B cell (primary cell): Measurements from ENCODE around the gene S100A5. TPM values are rescaled to one million over a fixed set of nuclear protein-coding genes. Genes with fewer than 3 reads are reported as not detected.

Experiments
- ATAC-seq: fragments of 200-7000 bp; cut with Tn5 transposase; one replicate; pipeline ENCODE4 v1.10.0; 2021; ENCODE audit warnings: low read depth, mild to moderate bottlenecking, moderate number of reproducible peaks, moderate library complexity
- CTCF ChIA-PET: fragments of 350-600 bp; sonication (Branson Sonifier 250); formaldehyde crosslinking; loops from one replicate; lab custom pipeline; 2021; ENCODE audit warnings: antibody characterized with exemption, inconsistent platforms; lab: Charles Lee
- POLR2A ChIA-PET: fragments of 350-600 bp; sonication (Branson Sonifier 250); formaldehyde crosslinking; loops from one replicate; lab custom pipeline; 2021; ENCODE audit warnings: antibody characterized with exemption; lab: Charles Lee
- DNase-seq: peaks from one replicate; pipeline ENCODE4 v3.0.0; 2013
- H2AFZ ChIP-seq: 2 replicates; pipeline ENCODE4 v1.6.1; 2012; ENCODE audit warnings: mild to moderate bottlenecking, low read depth, low read length; ENCODE audit not compliant: insufficient read depth, poor library complexity, severe bottlenecking
- H3K27ac ChIP-seq, 2 donors: 1 replicate in 1 of 2; 2 replicates in 1 of 2; pipeline ENCODE4 v1.5.1; 2012 to 2013; ENCODE audit warnings: low read length in 2 of 2, mild to moderate bottlenecking in 2 of 2, moderate library complexity in 1 of 2
- H3K27me3 ChIP-seq, 4 experiments: fragments of 200-600 bp in 1 of 4; sonication (generic) in 1 of 4; replicated peaks in 1 of 4; 1 replicate in 2 of 4; 2 replicates in 2 of 4; pipeline versions ENCODE4 v1.6.1 to v1.7.0; 2013 to 2016; ENCODE audit warnings: low read length in 3 of 4, mild to moderate bottlenecking in 2 of 4, mixed read lengths in 1 of 4, moderate library complexity in 1 of 4; ENCODE audit not compliant: insufficient read depth in 4 of 4, control insufficient read depth in 3 of 4; ENCODE audit errors: control extremely low read depth in 1 of 4
- H3K36me3 ChIP-seq, 2 experiments: replicated peaks in 1 of 2; 1 replicate in 1 of 2; 2 replicates in 1 of 2; pipeline versions ENCODE4 v1.6.1 to v1.7.1; 2013; ENCODE audit warnings: low read length in 1 of 2; ENCODE audit not compliant: insufficient read depth in 2 of 2, control insufficient read depth in 1 of 2; ENCODE audit errors: control extremely low read depth in 1 of 2, extremely low read depth in 1 of 2
- H3K4me1 ChIP-seq, 2 donors: fragments of 200-600 bp in 1 of 2; sonication (generic) in 1 of 2; 1 replicate in 1 of 2; 2 replicates in 1 of 2; pipeline versions ENCODE4 v1.5.1 to v1.6.1; 2013 to 2017; ENCODE audit warnings: low read length in 2 of 2; ENCODE audit not compliant: control insufficient read depth in 2 of 2, insufficient read depth in 2 of 2
- H3K4me2 ChIP-seq: replicated peaks from 2 replicates; pipeline ENCODE3; 2012; ENCODE audit warnings: mild to moderate bottlenecking, low read depth, low read length; ENCODE audit not compliant: poor library complexity, severe bottlenecking
- H3K4me3 ChIP-seq, 5 experiments: fragments of 200-600 bp in 1 of 5; sonication (generic) in 1 of 5; 1 replicate in 3 of 5; 2 replicates in 2 of 5; pipeline versions ENCODE4 v1.5.1 to v1.7.0; 2011 to 2016; ENCODE audit warnings: low read length in 4 of 5, mild to moderate bottlenecking in 4 of 5, low read depth in 2 of 5, control low read depth in 1 of 5, moderate library complexity in 1 of 5; ENCODE audit not compliant: insufficient read depth in 1 of 5; ENCODE audit errors: control extremely low read depth in 1 of 5, extremely low read depth in 1 of 5
- H3K79me2 ChIP-seq: fragments of 200-600 bp; sonication (generic); one replicate; pipeline ENCODE4 v1.6.0; 2016; ENCODE audit warnings: low read length; ENCODE audit not compliant: control insufficient read depth, insufficient read depth
- H3K9ac ChIP-seq: fragments of 200-600 bp; sonication (generic); 2 replicates; pipeline ENCODE4 v1.6.1; 2017; ENCODE audit warnings: mild to moderate bottlenecking, low read length, moderate library complexity
- H3K9me3 ChIP-seq, 3 donors: one replicate each; pipeline versions ENCODE4 v1.6.1 to v1.7.1; 2013; ENCODE audit warnings: low read length in 2 of 3; ENCODE audit not compliant: control insufficient read depth in 2 of 3, insufficient read depth in 1 of 3; ENCODE audit errors: control extremely low read depth in 1 of 3
- H4K20me1 ChIP-seq: 2 replicates; pipeline ENCODE4 v1.6.0; 2012; ENCODE audit warnings: mild to moderate bottlenecking, low read length; ENCODE audit not compliant: insufficient read depth, control insufficient read depth, poor library complexity, severe bottlenecking
- H3K27ac Mint-ChIP-seq: one replicate; pipeline ENCODE4 v1.8.0; 2021; ENCODE audit warnings: mixed read lengths
- H3K27me3 Mint-ChIP-seq: one replicate; pipeline ENCODE4 v1.8.0; 2021; ENCODE audit warnings: mixed read lengths
- H3K4me1 Mint-ChIP-seq: one replicate; pipeline ENCODE4 v1.8.0; 2021; ENCODE audit warnings: mixed read lengths
- H3K4me3 Mint-ChIP-seq: one replicate; pipeline ENCODE4 v1.8.0; 2021; ENCODE audit warnings: mixed read lengths
- H3K9me3 Mint-ChIP-seq: one replicate; pipeline ENCODE4 v1.8.0; 2022; ENCODE audit warnings: mixed read lengths; ENCODE audit not compliant: insufficient read depth
- CTCF ChIP-seq: fragments of 200-600 bp; IDR thresholded peaks from one replicate; pipeline ENCODE4 v1.8.0; 2022; ENCODE audit warnings: antibody characterized with exemption, mild to moderate bottlenecking
- EZH2 ChIP-seq: IDR thresholded peaks from 2 replicates; pipeline ENCODE4 v1.6.1; 2012; ENCODE audit warnings: borderline replicate concordance, low read depth, mild to moderate bottlenecking, moderate library complexity, low read length; ENCODE audit not compliant: insufficient read depth, poor library complexity, severe bottlenecking
- WGBS: methylation state at CpG from one replicate; pipeline ENCODE4 v1.1.5; 2013; ENCODE audit warnings: missing lambda C conversion rate; ENCODE audit not compliant: insufficient coverage; 5-methylcytosine and 5-hydroxymethylcytosine counted together
- intact Hi-C: fragments of 100-400 bp; cut with micrococcal nuclease; formaldehyde crosslinking; loops from one replicate; pipeline ENCODE4 v1.10.0; 2022
- polyA plus RNA-seq: library from polyadenylated mRNA; depleted of rRNA; stranded (reverse); fragments of >200 nt; gene quantifications from 2 replicates; pipeline ENCODE4 v1.2.3, GENCODE V29; 2012
- total RNA-seq, 2 donors: library from RNA; stranded (reverse); fragments of 120-200 nt in 1 of 2; gene quantifications; 1 replicate in 1 of 2; 2 replicates in 1 of 2; pipeline versions ENCODE4 v1.2.3 to v1.2.4, GENCODE V29; 2013 to 2022

S100A5 gene
- total and polyA plus RNA-seq, 2 donors (not counting 1 experiment from before 2014, with no cell fraction given) = 0.64 TPM; not detected in 1

DNA sequence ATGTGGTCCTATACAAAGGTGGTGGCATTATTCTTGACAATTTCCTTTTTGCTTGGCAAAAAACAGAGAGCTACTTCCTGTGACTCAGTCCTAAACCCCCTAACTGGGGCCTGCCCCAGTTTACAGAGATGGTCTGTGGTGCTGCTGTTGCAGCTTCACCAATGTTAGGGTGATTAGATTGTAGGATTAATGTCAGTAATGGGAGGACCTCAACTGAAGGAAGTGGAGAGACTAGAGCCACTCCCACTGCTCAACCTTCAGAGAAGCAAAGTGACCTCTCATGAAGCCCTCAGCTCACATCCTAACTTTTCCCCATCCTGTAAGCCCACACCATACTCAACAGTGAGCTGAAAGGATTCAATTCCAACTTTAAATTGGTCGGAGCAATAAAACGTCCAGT, 8.6 kb downstream of the S100A5 start:
- intact Hi-C loops = loop anchor here (2.0 to 10.0 kb wide), 3 partner anchors 67 to 143 kb away; partner anchors contain the start of genes CHTOP, ILF2 and NPR1
- Histone ChIP-seq H3K9me3 (no peaks in the 10 kb centered on the region), H2AFZ (peak overlapping the region; percentile 6), H3K27ac (no peak overlapping the region), H3K4me1 (peaks cover 38 to 48% of the 10 kb centered on the region in 2 donors), H3K4me2 (peak overlapping the region; percentile 51), H4K20me1 (no peaks in the 10 kb centered on the region), H3K9ac (no peak overlapping the region), H3K4me3 (no peak overlapping the region), H3K27me3 (no peaks in the 10 kb centered on the region), H3K36me3 (peaks cover 0 to 4% of the 10 kb centered on the region in 2 experiments), H3K79me2 (peaks cover 10% of the 10 kb centered on the region)
- no peak for TF ChIP-seq CTCF
- no peak for TF ChIP-seq EZH2
- no peaks in the 10 kb centered on the region for H3K9me3 Mint-ChIP-seq
- WGBS = 100% methylated on average over 2 of the region's 2 CpGs
- H3K27me3 Mint-ChIP-seq = no peaks in the 10 kb centered on the region
- POLR2A ChIA-PET = interaction anchor here (1.1 to 1.8 kb wide), 2 partner anchors 34 to 66 kb away, joined by 3 to 5 read pairs; no protein-coding TSS in a partner anchor
- peak overlapping the region; percentile 47 for H3K4me3 Mint-ChIP-seq
- DNase-seq (no peak), ATAC-seq (no peak)
- H3K27ac Mint-ChIP-seq = no peak overlapping the region
- H3K4me1 Mint-ChIP-seq = peaks cover 41% of the 10 kb centered on the region
- CTCF ChIA-PET = interaction anchor here (0.6 to 10.9 kb wide), 16 partner anchors 9 to 455 kb away, joined by 3 to 189 read pairs (median 4); partner anchors contain the start of genes CHTOP, S100A3, S100A4 and S100A5

DNA sequence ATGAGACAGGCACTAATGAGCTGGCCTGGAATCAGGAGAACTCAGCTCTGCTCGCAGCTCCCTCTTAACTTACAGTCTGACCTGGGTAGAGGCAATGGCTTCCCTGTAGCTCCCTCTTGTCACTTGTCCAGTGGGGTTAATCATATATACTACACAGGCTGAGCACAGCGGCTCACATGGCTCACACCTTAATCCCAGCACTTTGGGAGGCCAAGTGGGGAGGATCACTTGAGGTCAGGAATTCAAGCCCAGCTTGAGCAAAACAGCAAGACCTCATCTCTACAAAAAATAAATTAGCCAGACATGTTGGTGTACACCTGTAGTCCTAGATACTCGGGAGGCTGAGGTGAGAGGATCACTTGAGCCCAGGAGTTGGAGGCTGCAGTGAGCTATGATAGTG, 9.1 kb downstream of the S100A5 start:
- H3K4me3 Mint-ChIP-seq = no peak overlapping the region
- no peak overlapping the region for H3K27ac Mint-ChIP-seq

More for the DNA sequence above, 9.1 kb downstream of the S100A5 start:
- Histone ChIP-seq H3K9ac (no peak overlapping the region), H2AFZ (no peak overlapping the region), H3K27ac (no peak overlapping the region), H3K4me1 (peaks cover 35 to 44% of the 10 kb centered on the region in 2 donors), H4K20me1 (no peaks in the 10 kb centered on the region), H3K9me3 (no peaks in the 10 kb centered on the region), H3K27me3 (no peaks in the 10 kb centered on the region), H3K36me3 (peaks cover 0 to 4% of the 10 kb centered on the region in 2 experiments), H3K4me2 (no peak overlapping the region), H3K4me3 (no peak overlapping the region), H3K79me2 (peaks cover 10% of the 10 kb centered on the region)
- Mint-ChIP-seq H3K27me3 (no peaks in the 10 kb centered on the region), H3K4me1 (peaks cover 39% of the 10 kb centered on the region), H3K9me3 (no peaks in the 10 kb centered on the region)
- TF ChIP-seq CTCF (no peak), EZH2 (no peak)
- ChIA-PET POLR2A (interaction anchor here (1.1 kb wide), 1 partner anchor 35 kb away, joined by 3 read pairs; no protein-coding TSS in a partner anchor), CTCF (interaction anchor here (0.7 to 10.9 kb wide), 12 partner anchors 9 to 455 kb away, joined by 3 to 189 read pairs (median 6); partner anchors contain the start of genes CHTOP, S100A3, S100A4 and S100A5)
- ATAC-seq = no peak
- DNase-seq = no peak
- intact Hi-C loops = loop anchor here (2.0 to 10.0 kb wide), 3 partner anchors 67 to 143 kb away; partner anchors contain the start of genes CHTOP, ILF2 and NPR1
- 100% methylated on average over 1 of the region's 3 CpGs for WGBS
